DMS79 (cell line): ENCODE data around the gene TPCN2.

Experiments used
- DNase-seq: peaks from one replicate; lab custom pipeline; 2025; lab: John Stamatoyannopoulos, UW

The TPCN2 gene

DNA sequence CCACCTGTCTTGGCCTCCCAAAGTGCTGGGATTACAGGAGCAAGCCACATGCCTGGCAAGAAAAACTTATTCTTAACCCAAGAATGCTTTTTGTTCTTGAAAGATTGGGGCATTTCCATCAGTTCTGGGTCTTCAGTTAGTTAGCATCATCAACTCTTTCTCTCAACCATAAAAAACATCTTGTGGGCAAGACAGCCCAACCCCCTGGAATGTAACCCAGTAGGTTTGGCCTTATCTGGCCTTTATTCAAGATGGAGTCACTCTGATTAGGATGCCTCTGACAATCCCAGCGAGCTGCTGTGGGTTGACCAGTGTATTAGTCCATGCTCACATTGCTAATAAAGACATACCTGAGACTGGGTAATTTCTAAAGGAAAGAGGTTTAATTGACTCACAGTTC is 9.2 kb upstream of the TPCN2 start:
- DNase-seq = no peak

GRCh38 chr11:69040051-69040450 is 8.7 kb upstream of the TPCN2 start:
- DNase-seq = no peak

GRCh38 chr11:69040581-69041260 is 8.0 kb upstream of the TPCN2 start:
- DNase-seq = peak; percentile 73

DNA sequence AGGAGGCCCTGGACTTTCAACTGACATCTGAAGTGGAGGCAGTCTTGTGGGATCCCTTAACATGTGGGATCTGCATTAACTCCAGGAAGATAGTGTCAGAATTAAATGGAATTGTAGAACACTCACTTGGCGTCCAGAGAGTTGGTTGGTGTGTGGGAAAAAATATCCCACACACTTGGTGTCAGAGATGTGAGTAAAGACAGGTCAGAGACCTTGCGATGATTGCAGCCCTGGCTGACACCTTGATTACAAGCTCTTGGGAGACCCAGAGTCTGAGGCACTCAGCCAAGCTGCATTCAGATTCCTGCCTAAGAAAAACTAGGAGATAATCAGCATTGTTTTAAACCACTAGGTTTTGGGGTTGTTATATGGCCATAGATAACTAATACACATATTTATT is 7.2 kb upstream of the TPCN2 start:
- DNase-seq = no peak

- DNase-seq = no peak
Measured at GRCh38 chr11:69044111-69045013, 4.4 kb upstream of the TPCN2 start.

DNA sequence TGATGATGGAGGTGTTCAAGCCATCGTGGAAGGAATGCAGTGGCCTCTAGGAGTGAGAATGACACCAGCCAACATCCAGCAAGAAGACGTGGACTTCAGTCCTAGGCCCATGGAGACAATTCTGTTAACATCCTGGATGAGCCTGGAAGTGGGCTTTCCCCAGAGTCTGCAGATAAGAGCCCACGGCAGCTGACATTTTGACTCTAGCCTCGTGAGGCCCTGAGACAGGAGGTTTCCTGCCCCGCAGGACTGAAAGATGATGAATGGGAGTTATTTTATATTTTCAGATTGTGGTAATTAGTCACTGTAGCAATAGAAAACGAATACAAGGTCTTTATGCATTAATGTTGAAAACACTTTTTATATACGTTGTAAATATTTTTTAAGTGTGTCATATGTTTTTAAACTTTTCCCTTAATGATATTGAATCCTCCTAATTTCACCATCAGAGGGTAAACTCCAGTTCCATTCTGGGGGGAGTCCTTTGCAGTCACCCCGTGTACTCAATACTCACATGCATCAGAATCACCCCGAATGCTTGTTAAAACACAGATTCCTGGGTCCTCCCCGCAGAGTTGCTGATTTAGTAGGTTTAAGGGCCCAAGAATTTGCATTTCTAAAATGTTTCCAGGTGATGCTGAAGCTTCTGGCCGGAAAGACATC is 570 bp upstream of the TPCN2 start:
- no peak for DNase-seq

- no peak for DNase-seq
Measured at GRCh38 chr11:69049490-69049867, 747 bp downstream of the TPCN2 start.

GRCh38 chr11:69050592-69051380 is 2.1 kb downstream of the TPCN2 start:
- no peak for DNase-seq

DNA sequence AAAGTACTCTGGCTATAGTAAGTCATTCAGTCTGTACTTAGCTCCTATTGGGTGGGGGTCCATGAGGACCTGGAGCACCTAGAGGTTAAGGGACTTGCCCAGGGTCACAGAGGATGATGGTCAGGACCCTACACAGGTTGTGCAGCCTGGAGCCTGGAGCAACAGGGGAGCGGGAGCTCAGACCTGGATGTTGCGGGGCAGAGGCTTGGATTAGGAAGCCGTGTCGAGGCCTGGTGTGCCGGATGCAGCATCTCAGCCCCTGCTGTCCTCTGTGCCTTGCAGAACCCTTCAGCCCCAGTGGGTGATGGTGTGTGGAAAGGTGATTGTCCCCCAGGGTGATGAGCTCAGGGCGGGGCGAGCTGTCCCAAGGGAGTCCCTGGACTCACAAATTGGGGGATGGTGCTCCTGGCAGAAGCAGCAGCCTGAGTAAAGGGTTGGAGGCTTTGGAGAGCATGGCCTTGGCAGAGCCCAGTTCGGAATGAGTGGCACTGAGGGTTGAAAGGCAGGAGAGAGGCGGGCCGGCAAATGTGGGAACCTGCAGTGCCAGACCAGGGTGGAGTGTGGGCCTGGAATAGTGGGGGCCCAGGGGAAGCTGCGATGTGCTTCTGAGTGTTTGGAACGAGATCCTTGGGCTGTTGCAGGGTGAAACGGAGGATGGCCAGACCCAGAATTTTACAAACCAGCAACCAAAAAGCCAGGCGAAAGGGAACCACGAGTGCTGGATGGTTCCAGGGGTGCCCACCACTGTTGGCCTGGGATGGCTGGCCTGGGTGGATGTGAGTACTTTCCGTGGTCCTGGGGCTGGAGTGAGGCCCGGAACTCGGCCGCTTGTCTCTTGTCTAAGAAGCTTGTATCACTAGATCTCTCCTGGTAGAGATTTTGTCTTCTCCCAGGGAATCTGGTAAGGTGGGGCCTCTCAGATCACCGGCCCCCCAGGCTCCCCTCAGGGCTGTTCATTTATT is 2.9 kb downstream of the TPCN2 start:
- no peak for DNase-seq

DNA sequence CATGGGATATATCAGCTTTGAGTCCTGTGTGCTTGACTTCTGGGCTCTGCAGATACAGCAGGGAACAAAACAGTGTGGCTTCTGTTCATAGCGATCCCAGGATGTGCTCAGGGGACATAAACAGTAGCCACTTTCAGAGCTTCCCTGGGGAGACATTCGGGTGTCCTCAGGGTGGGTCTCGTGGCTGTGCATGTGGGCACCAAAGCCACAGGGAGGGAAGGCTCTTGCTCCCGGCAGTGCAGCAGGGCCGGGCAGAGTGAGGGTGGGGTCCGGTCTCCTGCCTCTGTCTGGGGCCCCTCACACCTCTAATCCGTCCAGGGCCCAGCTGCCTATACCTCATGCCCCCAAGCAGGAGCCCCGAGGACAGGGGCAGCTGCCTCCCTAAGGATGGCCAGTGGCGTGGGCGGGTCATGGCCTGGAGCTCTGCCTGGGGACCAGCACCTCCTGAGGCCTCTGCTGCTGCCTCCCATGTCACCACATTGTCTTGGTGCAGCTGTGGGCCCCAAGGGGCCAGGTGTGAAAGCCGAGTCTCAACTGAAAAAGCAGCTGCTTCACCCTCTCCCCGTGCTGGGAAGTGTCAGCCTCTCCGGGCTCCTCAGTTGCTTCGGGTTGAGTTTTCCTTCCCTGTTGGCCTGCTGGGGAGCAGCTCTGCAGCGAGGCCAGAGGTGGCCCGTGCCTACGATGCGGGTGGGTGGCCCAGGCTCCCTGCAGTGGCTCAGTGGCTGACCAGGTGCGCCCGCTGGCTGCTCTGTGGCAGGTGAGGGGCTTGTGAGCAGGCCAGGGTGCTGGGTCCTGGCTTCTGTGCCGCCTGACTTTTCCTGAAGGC is 3.8 kb downstream of the TPCN2 start:
- no peak for DNase-seq

DNA sequence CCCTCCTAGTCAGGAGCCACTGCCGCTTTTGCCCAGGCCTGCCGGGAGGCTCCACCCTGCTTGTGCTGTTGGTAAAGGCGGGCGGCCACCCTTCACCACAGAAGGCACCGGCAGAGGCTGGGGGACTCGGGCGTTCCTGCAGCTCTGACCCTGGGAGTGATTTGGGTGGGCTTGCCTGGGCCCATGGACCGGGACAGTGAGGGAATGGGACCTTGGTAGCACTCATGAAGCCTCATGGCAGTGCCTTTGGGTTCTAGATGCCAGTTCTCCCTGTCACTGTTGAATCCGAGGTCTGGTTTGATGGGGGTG is 4.4 kb downstream of the TPCN2 start:
- no peak for DNase-seq

GRCh38 chr11:69053546-69054396 is 5.0 kb downstream of the TPCN2 start:
- DNase-seq = no peak

DNA sequence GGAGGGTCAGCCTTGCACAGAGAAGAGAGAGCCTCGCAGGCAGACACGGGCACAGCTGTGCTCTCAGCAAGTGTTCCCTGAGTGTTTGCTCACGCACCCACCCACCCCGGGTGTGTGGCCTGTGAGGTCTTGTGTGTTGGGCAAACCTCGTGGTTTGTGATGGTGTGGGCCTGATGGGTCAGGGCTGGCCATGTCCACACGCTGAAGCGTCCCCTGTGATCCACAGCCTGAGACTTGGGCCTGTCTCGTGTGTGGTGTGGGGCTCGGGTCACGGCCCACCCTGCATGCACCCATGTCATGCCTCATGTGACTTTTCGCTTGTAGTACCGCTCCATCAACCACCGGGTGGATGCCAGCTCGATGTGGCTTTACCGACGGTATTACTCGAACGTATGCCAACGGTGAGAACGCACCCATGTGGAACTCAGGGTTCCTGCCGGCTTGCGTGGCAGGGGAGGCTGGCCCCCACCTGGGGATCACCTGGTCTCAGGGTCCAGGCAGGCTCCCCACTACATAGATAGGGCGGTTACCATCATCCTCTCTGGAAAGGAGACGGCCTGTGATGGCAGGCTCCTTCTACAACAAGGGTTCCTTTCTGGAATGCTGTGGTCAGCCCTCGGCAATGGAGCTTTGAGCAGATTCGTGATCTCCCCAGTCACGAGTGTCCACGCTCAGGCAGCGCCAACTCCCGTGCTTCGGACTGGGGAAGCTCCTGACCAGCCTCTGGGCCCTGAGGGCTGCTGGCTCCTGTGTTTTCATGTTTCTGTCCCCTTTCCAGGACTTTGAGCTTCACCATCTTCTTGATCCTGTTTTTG is 5.9 kb downstream of the TPCN2 start:
- no peak for DNase-seq

DNA sequence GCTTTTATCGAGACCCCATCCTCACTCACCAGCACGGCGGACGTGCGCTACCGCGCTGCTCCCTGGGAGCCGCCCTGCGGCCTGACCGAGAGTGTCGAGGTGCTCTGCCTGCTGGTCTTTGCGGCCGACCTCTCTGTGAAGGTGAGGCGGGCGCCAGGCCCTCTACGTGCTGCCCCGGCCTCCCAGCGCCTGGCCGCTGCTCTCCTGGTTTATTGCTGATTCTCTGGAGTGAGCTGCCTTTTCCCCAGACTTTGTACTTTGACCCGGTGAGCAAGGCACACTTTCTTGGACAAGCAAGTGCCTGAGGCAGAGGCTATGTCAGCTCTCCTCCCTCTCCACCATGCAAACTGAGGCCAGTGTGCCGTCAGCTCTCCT is 6.5 kb downstream of the TPCN2 start:
- no peak for DNase-seq

GRCh38 chr11:69055598-69056516 is 7.1 kb downstream of the TPCN2 start:
- DNase-seq = no peak

GRCh38 chr11:69057236-69057635 is 8.5 kb downstream of the TPCN2 start:
- DNase-seq = no peak

DNA sequence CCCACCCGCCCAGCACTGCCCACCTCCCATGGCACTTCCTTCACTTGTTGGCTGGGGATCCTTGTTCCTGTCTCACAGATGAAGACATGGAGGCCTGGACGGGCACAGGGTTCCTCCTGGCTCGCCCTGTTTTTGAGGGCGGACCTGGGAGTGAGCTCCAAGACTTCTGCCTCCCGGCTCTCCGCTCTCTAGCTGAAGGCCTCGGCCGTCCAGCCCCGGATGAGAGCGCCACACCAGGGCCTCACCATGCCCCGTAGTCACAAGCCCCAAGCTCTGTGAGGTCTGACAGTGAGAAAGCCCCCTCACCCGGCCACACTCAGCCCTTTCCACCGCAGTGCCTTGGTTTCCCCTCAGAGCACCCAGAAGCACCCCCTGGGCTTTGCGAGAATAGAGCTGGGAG is 9.1 kb downstream of the TPCN2 start:
- no peak for DNase-seq
